GM19324 (cell line): ENCODE results near the gene C3orf22.
"Not testable (repeated sequence)": the region's sequence is repeated elsewhere in the genome, so short reads cannot be mapped to it uniquely, and the experiment has no call there.

Experiments
- ATAC-seq: cut with Tn5 transposase; IDR thresholded peaks from one replicate; pipeline ENCODE4 v1.9.1; 2021; ENCODE audit warnings: mild to moderate bottlenecking, moderate library complexity; ENCODE audit not compliant: unreplicated experiment, low FRiP score

C3orf22 gene

GRCh38 chr3:126558336-126559071 lies at the start of gene C3orf22:
C3orf22 (minus strand) TSS chr3:126558932; CDS start chr3:126553390, 5,542 bp downstream.
- no peak for ATAC-seq

- no peak for ATAC-seq
Measured at GRCh38 chr3:126607214-126607908, 48.6 kb upstream of the C3orf22 start.

- no peak for ATAC-seq
Measured at GRCh38 chr3:126606001-126606400, 47.3 kb upstream of the C3orf22 start.

- no peak for ATAC-seq
Measured at GRCh38 chr3:126604691-126605090, 46.0 kb upstream of the C3orf22 start.

GRCh38 chr3:126599101-126599500 lies 40.4 kb upstream of the C3orf22 start:
- no peak for ATAC-seq

GRCh38 chr3:126595479-126595878 lies 36.7 kb upstream of the C3orf22 start:
- not testable (repeated sequence) for ATAC-seq

- ATAC-seq: not testable (repeated sequence)
Measured at GRCh38 chr3:126591515-126591914, 32.8 kb upstream of the C3orf22 start.

GRCh38 chr3:126582311-126582710 lies 23.6 kb upstream of the C3orf22 start:
- ATAC-seq: no peak

- ATAC-seq: no peak
Measured at GRCh38 chr3:126581569-126581968, 22.8 kb upstream of the C3orf22 start.

- no peak for ATAC-seq
Measured at GRCh38 chr3:126580746-126581145, 22.0 kb upstream of the C3orf22 start.

GRCh38 chr3:126578702-126579101 lies 20.0 kb upstream of the C3orf22 start:
- no peak for ATAC-seq

GRCh38 chr3:126577261-126577660 lies 18.5 kb upstream of the C3orf22 start:
- ATAC-seq: no peak

GRCh38 chr3:126573492-126574117 lies 14.9 kb upstream of the C3orf22 start:
- no peak for ATAC-seq

- no peak for ATAC-seq
Measured at GRCh38 chr3:126571078-126571477, 12.3 kb upstream of the C3orf22 start.

- no peak for ATAC-seq
Measured at GRCh38 chr3:126570103-126570541, 11.4 kb upstream of the C3orf22 start.

- ATAC-seq: no peak
Measured at GRCh38 chr3:126569390-126569975, 10.8 kb upstream of the C3orf22 start.

- no peak for ATAC-seq
Measured at GRCh38 chr3:126568776-126569342, 10.1 kb upstream of the C3orf22 start.

- ATAC-seq: no peak
Measured at GRCh38 chr3:126567696-126568438, 9.1 kb upstream of the C3orf22 start.

GRCh38 chr3:126562737-126563276 lies 4.1 kb upstream of the C3orf22 start:
- ATAC-seq: no peak

- ATAC-seq: no peak
Measured at GRCh38 chr3:126557761-126558160, 971 bp downstream of the C3orf22 start.
